ENCODE measurements around the gene LCP1. TPM values are rescaled to one million over a fixed set of nuclear protein-coding genes. Genes with fewer than 3 reads are reported as not detected.

The LCP1 gene
- polyA plus RNA-seq, 3 donors from 2014 or later = 1,594 to 2,414 (median 2,262) TPM

DNA sequence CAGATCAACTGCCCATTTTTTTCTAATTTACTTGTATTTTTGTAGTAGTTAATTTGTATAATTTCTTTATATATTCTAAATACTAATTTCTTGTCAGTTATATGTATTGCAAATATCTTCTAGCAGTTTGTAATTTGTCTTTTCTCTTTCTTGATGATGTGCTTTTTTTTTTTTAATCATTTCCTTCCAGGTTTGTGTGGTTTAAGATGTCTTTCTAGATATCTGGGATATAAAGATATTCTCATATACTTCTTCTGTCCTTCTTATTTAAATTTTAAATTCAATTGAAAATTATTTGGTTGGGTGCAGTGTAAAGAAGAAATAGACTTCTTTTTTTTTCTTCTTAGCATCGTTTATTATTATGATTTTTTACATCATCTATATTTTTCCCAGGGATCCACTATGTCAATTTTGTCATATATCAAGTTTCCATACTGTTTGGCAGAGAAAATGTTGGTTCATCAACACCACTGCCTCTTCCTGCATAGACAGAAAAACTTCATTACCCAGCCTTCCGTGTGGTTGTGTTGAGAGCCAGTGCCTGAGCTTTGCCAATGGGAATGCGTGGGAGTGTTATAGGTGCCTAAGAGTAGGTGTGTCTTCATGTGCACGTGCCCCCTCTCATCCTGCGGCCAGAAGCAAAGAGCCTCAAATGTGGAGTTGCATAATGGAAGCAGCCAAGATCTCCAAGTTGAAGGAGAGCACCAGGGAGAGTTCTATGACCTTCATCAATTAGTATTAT lies 93.0 kb downstream of the LCP1 start:
- H3K27me3 Mint-ChIP-seq (ENCODE audit: low read depth in 3 of 3) = peaks cover 0 to 8% (median 0%) of the 10 kb centered on the region in 3 donors
- no peaks in the 10 kb centered on the region for H3K36me3 Mint-ChIP-seq
- H3K9me3 Mint-ChIP-seq = no peaks in the 10 kb centered on the region
- H3K27ac Mint-ChIP-seq = no peak overlapping the region
- no peaks in the 10 kb centered on the region for H3K4me1 Mint-ChIP-seq
- no peak overlapping the region for H3K4me3 Mint-ChIP-seq
- DNase-seq = no peak

DNA sequence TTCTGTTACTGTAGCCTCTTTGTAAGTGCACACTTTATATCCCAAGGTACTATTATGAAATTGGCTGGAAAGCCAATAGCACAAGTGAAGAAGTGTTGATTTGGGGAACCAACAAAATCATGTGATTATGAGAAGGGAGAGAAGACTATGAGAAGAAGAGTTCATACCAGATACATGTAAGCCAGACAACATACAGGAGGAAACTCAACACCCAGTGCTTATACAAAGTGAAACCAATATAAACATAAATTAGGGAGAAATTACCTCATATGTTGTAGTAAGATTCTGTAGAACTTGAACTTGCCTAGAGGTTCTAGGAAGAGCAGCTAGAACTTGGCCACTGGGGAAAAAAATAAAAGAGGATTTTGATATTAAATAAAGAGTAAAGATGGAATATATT lies 94.5 kb downstream of the LCP1 start:
- Mint-ChIP-seq H3K27ac (no peak overlapping the region), H3K4me1 (no peaks in the 10 kb centered on the region), H3K27me3 (ENCODE audit: low read depth in 3 of 3) (peaks cover 0 to 10% (median 2%) of the 10 kb centered on the region in 3 donors), H3K36me3 (no peaks in the 10 kb centered on the region), H3K9me3 (no peaks in the 10 kb centered on the region), H3K4me3 (no peak overlapping the region)
- no peak for DNase-seq

DNA sequence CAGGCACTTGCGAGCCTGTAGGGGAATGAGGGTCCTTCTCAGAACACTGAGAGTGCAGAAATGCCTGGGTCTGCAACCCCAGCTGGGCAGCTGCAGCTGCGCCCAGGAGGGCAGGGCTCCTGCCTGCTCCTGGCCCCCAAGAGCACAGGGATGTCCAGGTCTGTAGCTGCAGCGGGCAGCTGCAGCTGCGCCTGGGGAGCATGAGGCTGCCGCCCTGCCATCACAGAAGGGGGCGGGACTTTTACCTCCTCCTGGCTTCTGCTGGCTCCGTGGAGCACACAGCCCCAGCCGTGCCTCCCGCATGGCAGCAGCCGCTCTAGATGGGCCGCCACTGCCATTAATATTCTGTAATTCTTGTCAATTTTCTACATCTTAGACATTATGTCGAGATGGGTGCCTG lies 95.0 kb downstream of the LCP1 start:
- H3K36me3 Mint-ChIP-seq = no peaks in the 10 kb centered on the region
- H3K27me3 Mint-ChIP-seq (ENCODE audit: low read depth in 3 of 3) = peaks cover 0 to 10% (median 2%) of the 10 kb centered on the region in 3 donors
- no peak overlapping the region for H3K4me3 Mint-ChIP-seq
- H3K27ac Mint-ChIP-seq = no peak overlapping the region
- H3K9me3 Mint-ChIP-seq = no peaks in the 10 kb centered on the region
- no peak for DNase-seq
- H3K4me1 Mint-ChIP-seq = no peaks in the 10 kb centered on the region

DNA sequence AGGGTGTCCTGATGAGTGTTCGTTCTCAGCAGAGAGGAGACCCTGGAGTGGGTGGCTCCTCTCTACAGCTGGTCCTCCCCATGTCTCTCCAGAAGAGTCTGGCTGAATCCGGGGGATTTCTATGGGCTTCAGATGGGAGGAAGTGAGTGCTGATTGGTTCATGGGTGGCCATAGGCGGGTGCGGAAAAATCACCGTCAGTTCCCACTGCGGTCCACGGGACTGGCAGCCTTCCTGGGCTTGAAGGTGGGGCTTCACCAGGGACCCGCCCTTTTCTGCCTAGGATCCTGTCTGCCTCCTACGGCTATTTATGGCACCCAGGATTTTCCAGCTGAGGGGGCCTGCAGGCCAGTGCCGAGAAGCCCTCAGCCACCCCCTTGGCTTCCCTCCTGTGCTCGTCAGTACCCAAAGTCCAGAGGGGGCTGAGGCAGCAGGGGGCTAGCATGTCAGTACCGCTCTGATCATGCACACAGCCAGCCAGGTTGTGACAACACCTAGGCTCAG lies 95.5 kb downstream of the LCP1 start:
- Mint-ChIP-seq H3K9me3 (no peaks in the 10 kb centered on the region), H3K4me1 (no peaks in the 10 kb centered on the region), H3K36me3 (no peaks in the 10 kb centered on the region), H3K27me3 (ENCODE audit: low read depth in 3 of 3) (peaks cover 0 to 10% (median 2%) of the 10 kb centered on the region in 3 donors), H3K27ac (no peak overlapping the region), H3K4me3 (no peak overlapping the region)
- DNase-seq = no peak

DNA sequence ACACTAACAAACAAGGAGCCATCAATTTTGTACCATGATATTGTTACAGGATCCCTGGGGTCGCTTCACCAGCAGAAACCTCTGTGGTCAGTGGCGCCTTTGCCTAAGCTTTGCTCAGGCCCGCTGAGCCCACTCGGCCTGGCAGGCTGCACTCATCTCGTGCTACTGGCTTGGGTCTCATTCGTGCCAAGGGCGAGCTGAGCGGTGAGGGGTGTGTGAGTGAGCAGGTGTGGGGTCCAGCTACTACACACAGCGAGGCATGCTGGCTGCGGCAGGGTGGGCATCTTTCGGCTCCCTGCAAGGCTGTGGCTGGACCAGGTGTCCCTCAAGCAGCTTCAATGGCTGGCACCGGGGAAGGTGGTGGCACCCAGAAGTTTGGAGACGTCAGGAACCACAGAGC lies 96.2 kb downstream of the LCP1 start:
- Mint-ChIP-seq H3K36me3 (no peaks in the 10 kb centered on the region), H3K27me3 (ENCODE audit: low read depth in 3 of 3) (peaks cover 0 to 10% (median 2%) of the 10 kb centered on the region in 3 donors), H3K27ac (no peak overlapping the region), H3K4me3 (no peak overlapping the region), H3K9me3 (no peaks in the 10 kb centered on the region), H3K4me1 (no peaks in the 10 kb centered on the region)
- no peak for DNase-seq

DNA sequence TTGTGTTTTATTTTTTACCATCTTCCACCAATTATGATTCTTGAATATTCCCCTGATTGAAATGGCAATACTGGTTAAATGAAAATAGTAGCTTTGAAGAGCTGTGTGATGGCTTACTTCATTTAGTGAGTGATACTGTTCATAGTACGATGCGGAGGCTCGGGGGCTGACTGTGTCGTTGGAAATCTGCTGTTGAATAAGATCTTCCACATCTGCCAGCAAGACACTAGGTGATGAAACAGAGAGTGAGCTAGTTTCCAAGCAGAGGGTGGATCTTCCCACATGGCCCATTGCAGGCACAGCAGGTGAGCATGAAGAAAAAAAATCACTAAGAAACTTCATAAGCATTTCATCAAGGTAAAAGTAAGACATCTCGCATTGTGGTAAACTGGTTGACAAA lies 99.7 kb downstream of the LCP1 start:
- peaks cover 13 to 16% of the 10 kb centered on the region in 2 donors for H3K4me1 Mint-ChIP-seq
- H3K27ac Mint-ChIP-seq = no peak overlapping the region
- H3K4me3 Mint-ChIP-seq = no peak overlapping the region
- H3K36me3 Mint-ChIP-seq = no peaks in the 10 kb centered on the region
- peaks cover 0 to 7% (median 5%) of the 10 kb centered on the region in 3 donors for H3K27me3 Mint-ChIP-seq (ENCODE audit: low read depth in 3 of 3)
- no peaks in the 10 kb centered on the region for H3K9me3 Mint-ChIP-seq
- no peak for DNase-seq

DNA sequence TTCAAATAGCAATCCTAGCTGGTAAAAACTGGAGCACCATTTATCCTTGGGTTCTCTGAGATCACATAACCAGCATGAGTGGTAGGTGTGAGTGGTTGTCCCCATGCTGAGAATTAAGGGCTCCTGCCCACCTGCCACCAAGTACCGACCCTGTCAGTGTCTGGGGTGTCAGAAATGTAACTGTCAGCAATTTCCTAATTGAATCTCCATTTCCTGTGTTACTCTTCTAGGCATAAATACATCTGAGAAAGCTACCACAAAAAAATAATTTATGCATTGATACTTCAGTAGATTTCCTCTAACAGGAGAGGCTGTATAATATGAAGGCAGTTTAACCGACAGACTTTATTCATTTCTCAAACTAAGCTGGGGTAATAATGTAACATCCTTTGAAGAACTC lies 102.2 kb downstream of the LCP1 start:
- peaks cover 13 to 16% of the 10 kb centered on the region in 2 donors for H3K4me1 Mint-ChIP-seq
- peak overlapping the region in 5 of 6 donors; percentile 1 to 56 (median 23) for H3K27ac Mint-ChIP-seq
- peak; percentile 3 to 7 (median 7) for DNase-seq
- no peaks in the 10 kb centered on the region for H3K9me3 Mint-ChIP-seq
- H3K36me3 Mint-ChIP-seq = no peaks in the 10 kb centered on the region
- H3K27me3 Mint-ChIP-seq (ENCODE audit: low read depth in 3 of 3) = peaks cover 2 to 8% (median 4%) of the 10 kb centered on the region in 3 donors
- peak overlapping the region in 1 of 5 donors; percentile 2 for H3K4me3 Mint-ChIP-seq

DNA sequence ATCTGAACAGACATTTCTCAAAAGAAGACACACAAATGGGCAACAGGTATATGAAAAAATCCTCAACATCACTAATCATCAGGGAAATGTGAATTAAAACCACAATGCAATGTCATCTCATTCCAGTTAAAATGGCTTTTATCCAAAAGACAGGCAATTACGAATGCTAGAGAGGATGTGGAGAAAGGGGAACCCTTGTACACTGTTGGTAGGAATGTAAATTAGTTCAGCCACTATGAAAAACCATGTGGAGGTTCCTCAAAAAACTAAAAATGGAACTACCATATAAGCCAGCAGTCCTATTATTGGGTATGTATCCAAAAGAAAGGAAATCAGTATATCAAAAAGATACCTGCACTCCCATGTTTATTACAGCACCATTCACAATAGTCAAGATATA lies 104.7 kb downstream of the LCP1 start:
- H3K9me3 Mint-ChIP-seq = no peaks in the 10 kb centered on the region
- no peaks in the 10 kb centered on the region for H3K36me3 Mint-ChIP-seq
- H3K27me3 Mint-ChIP-seq (ENCODE audit: low read depth in 3 of 3) = peaks cover 0 to 7% (median 2%) of the 10 kb centered on the region in 3 donors
- H3K4me3 Mint-ChIP-seq = no peak overlapping the region
- no peak overlapping the region for H3K27ac Mint-ChIP-seq
- no peak for DNase-seq
- H3K4me1 Mint-ChIP-seq = peaks cover 13 to 16% of the 10 kb centered on the region in 2 donors

DNA sequence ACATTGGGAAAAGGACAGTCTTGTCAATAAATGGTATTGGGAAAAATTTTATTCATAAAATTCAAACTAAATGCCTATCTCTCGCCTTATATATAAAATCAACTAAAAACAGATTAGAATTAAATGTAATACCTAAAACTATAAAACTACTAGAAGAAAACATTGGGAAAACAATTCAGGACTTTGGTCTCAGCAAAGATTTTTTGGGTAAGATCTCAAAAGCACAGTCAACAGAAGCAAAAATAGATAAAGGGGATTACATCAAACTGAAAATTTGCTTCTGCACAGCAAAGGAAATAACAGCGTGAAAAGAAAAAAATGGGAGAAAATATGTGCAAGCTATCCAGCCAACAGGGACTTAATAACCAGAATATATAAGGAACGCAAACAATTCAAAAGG lies 105.2 kb downstream of the LCP1 start:
- Mint-ChIP-seq H3K27ac (no peak overlapping the region), H3K27me3 (ENCODE audit: low read depth in 3 of 3) (peaks cover 0 to 7% (median 2%) of the 10 kb centered on the region in 3 donors), H3K4me3 (no peak overlapping the region), H3K36me3 (no peaks in the 10 kb centered on the region), H3K4me1 (peaks cover 13 to 16% of the 10 kb centered on the region in 2 donors), H3K9me3 (no peaks in the 10 kb centered on the region)
- no peak for DNase-seq

Other genes starting within 250 kb of the LCP1 start
- 10 to 100 TPM in 2 of 3 donors, 1 to 10 TPM in 1; 6.3 to 61.1 (median 30.8) TPM for gene ZC3H13, start 129.4 kb downstream of the LCP1 start, polyA plus RNA-seq
- not detected for gene CPB2, start 77.1 kb downstream of the LCP1 start, polyA plus RNA-seq
- gene LRRC63, start 29.8 kb upstream of the LCP1 start, polyA plus RNA-seq = 1 to 10 TPM in 1 of 3 donors, under 1 TPM in 2; 0.10 to 1.1 (median 0.12) TPM
- under 1 TPM in 1 of 3 donors, not detected in 2; 0.57 TPM for gene RUBCNL, start 205.1 kb upstream of the LCP1 start, polyA plus RNA-seq